ENCODE data around the gene GRIK4. TPM values are rescaled to one million over a fixed set of nuclear protein-coding genes. Genes with fewer than 3 reads are reported as not detected.
A peak's percentile ranks its signal among the peaks of the same experiment; 100 is the strongest.

Gene GRIK4
- total and polyA plus RNA-seq, 4 donors, result 0.41 to 4.9 (median 1.7) TPM

GRCh38 chr11:120514541-120515121 is 3.1 kb downstream of the GRIK4 start:
- H3K36me3 ChIP-seq (ENCODE audit: control insufficient read depth in 4 of 4, insufficient read depth in 4 of 4, low read length in 4 of 4), result no peaks in the 10 kb centered on the region
- no peaks in the 10 kb centered on the region for H3K9me3 ChIP-seq (ENCODE audit: control insufficient read depth in 4 of 4, insufficient read depth in 3 of 4, low read length in 3 of 4)
- ATAC-seq (ENCODE audit: insufficient read depth, low FRiP score), result no peak
- no peak overlapping the region for H3K9ac ChIP-seq (ENCODE audit: insufficient read depth in 1 of 2, low read length in 2 of 2)
- H3K4me1 ChIP-seq (ENCODE audit: control insufficient read depth in 5 of 5, insufficient read depth in 5 of 5, low read length in 5 of 5), result peaks cover 0 to 51% (median 14%) of the 10 kb centered on the region in 5 donors
- TF ChIP-seq CTCF (IDR thresholded peaks at IDR 0.05; ENCODE audit: control extremely low read depth, extremely low read depth), result no peak
- 85 to 89% methylated on average over 14 of the region's 14 CpGs for WGBS, 2 donors
- DNase-seq, result peak in 1 of 3 donors; percentile 8
- peaks cover 0 to 40% (median 0%) of the 10 kb centered on the region in 3 donors for H3K27me3 ChIP-seq (ENCODE audit: control insufficient read depth in 3 of 3, insufficient read depth in 3 of 3, low read length in 2 of 3)
- no peak overlapping the region for H3K4me3 ChIP-seq
- no peak overlapping the region for H3K27ac ChIP-seq (ENCODE audit: low read depth in 1 of 2, low read length in 1 of 2)

- Histone ChIP-seq H3K27ac (ENCODE audit: low read depth in 1 of 2, low read length in 1 of 2) (no peak overlapping the region), H3K9ac (ENCODE audit: insufficient read depth in 1 of 2, low read length in 2 of 2) (no peak overlapping the region), H3K4me1 (ENCODE audit: control insufficient read depth in 5 of 5, insufficient read depth in 5 of 5, low read length in 5 of 5) (peaks cover 0 to 51% (median 14%) of the 10 kb centered on the region in 5 donors), H3K4me3 (no peak overlapping the region), H3K9me3 (ENCODE audit: control insufficient read depth in 4 of 4, insufficient read depth in 3 of 4, low read length in 3 of 4) (no peaks in the 10 kb centered on the region), H3K36me3 (ENCODE audit: control insufficient read depth in 4 of 4, insufficient read depth in 4 of 4, low read length in 4 of 4) (no peaks in the 10 kb centered on the region), H3K27me3 (ENCODE audit: control insufficient read depth in 3 of 3, insufficient read depth in 3 of 3, low read length in 2 of 3) (peaks cover 0 to 41% (median 0%) of the 10 kb centered on the region in 3 donors)
- no peak for TF ChIP-seq CTCF (IDR thresholded peaks at IDR 0.05; ENCODE audit: control extremely low read depth, extremely low read depth)
- 80 to 81% methylated on average over 7 of the region's 7 CpGs for WGBS, 2 donors
- no peak for ATAC-seq (ENCODE audit: insufficient read depth, low FRiP score)
- DNase-seq, result peak in 1 of 3 donors; percentile 10
Observed at GRCh38 chr11:120515186-120515723, 3.7 kb downstream of the GRIK4 start.

- H3K27ac ChIP-seq (ENCODE audit: low read depth in 1 of 2, low read length in 1 of 2), result peak overlapping the region in 1 of 2 donors; percentile 50
- no peak for TF ChIP-seq CTCF (IDR thresholded peaks at IDR 0.05; ENCODE audit: control extremely low read depth, extremely low read depth)
Observed at GRCh38 chr11:120516461-120517389, 5.2 kb downstream of the GRIK4 start.

More at GRCh38 chr11:120516461-120517389, 5.2 kb downstream of the GRIK4 start:
- Histone ChIP-seq H3K36me3 (ENCODE audit: control insufficient read depth in 4 of 4, insufficient read depth in 4 of 4, low read length in 4 of 4) (no peaks in the 10 kb centered on the region), H3K4me1 (ENCODE audit: control insufficient read depth in 5 of 5, insufficient read depth in 5 of 5, low read length in 5 of 5) (peaks cover 0 to 51% (median 14%) of the 10 kb centered on the region in 5 donors), H3K27me3 (ENCODE audit: control insufficient read depth in 3 of 3, insufficient read depth in 3 of 3, low read length in 2 of 3) (peaks cover 0 to 46% (median 0%) of the 10 kb centered on the region in 3 donors), H3K9ac (ENCODE audit: insufficient read depth in 1 of 2, low read length in 2 of 2) (no peak overlapping the region), H3K4me3 (no peak overlapping the region), H3K9me3 (ENCODE audit: control insufficient read depth in 4 of 4, insufficient read depth in 3 of 4, low read length in 3 of 4) (no peaks in the 10 kb centered on the region)
- peak; percentile 63 to 75 (median 70) for DNase-seq
- ATAC-seq (ENCODE audit: insufficient read depth, low FRiP score), result no peak
- 38 to 45% methylated on average over 38 to 39 of the region's 39 CpGs for WGBS, 2 donors

All from lung (tissue), 12 donors.